Amniotic epithelial cell (primary cell): Measurements from ENCODE around the gene LMO7.

Experiments used
- DNase-seq: peaks from one replicate; pipeline ENCODE4 v3.0.0-alpha.2; 2010; ENCODE audit warnings: low read depth

Gene LMO7

GRCh38 chr13:75635828-75636435, at the start of gene LMO7:
Gene LMO7 (plus strand): TSS chr13:75636330. CDS start chr13:75636658, 328 bp downstream.
- DNase-seq = peak; percentile 32

DNA sequence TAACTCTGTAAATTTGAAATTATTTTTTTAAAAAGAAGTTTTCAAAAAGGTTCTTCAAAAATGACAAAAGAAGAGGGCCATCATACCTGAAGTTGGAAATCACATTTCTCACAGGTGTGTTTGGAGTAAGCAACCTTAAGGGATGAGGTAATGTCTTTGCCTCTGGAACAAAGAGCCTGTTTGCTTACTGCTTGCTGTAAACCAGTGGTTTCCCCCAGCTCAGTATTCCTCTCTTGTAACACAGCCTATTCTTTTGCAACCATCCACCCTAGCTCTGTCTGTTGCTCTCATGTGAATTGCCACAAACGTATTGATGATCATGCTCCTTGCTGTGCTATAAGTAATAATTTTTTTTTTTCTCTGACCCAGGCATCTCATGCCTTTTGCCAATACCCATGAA, 48.5 kb upstream of the LMO7 start:
- peak; percentile 22 for DNase-seq

GRCh38 chr13:75596657-75597182, 39.4 kb upstream of the LMO7 start:
- no peak for DNase-seq

DNA sequence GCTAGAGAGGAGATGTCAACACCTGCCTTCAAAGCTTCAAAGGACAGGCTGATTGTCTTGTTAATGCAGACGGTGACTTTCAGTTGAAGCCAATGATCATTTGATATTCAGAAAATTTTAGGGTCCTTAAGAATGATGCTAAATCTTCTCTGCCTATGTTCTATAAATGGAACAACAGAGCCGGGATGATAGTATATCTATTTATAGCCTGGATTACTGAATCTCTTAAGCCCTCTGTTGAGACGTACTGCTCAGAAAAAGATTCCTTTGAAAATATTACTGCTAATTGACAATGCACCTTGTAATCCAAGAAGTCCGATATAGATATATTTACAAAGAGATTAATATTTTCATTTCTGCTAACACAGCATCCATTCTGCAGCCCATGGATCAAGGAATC, 35.8 kb upstream of the LMO7 start:
- DNase-seq = no peak

GRCh38 chr13:75603038-75603437, 33.1 kb upstream of the LMO7 start:
- DNase-seq = no peak

DNA sequence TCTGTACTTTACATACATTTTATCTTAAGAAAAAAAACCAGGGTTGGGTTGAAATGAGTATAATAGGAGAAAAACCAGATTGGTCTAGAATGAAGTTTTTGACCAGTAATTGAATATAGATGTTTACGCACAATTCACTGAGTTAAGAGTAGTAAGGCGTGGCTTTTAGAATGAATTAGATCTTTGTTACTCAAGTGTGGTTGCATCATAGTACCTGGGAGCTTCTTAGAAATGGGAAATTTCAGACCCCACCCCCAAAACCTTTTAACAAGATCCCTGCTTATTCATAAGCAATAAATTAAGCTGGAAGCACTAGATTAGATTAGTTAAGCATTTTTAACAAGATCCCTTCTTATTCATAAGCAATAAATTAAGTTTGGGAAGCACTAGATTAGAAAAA, 28.7 kb upstream of the LMO7 start:
- no peak for DNase-seq

GRCh38 chr13:75610466-75610865, 25.7 kb upstream of the LMO7 start:
- DNase-seq = no peak

- DNase-seq = no peak
These were observed 23.8 kb upstream of the LMO7 start for GRCh38 chr13:75612354-75612753.

GRCh38 chr13:75617230-75617629, 18.9 kb upstream of the LMO7 start:
- DNase-seq = no peak

- no peak for DNase-seq
These were observed 17.8 kb upstream of the LMO7 start for GRCh38 chr13:75618308-75618707.

DNA sequence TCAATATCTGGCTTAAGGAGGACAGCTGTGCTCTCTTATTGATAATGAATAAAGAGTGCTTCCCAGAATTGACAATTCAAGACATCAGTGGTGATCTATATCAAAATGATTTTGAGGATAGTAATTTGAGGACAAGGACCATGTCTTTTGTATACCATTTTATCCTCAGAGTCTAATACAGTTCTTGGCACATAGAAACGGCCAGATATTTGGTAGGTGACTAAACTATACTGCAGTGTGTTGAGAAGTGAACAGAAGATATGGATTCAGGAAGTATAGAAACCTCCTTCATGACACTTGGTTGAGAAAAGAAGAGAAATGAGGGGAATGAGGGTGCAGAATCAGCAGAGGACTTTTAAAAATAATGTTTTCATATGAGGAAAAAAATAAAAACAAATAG, 16.1 kb upstream of the LMO7 start:
- DNase-seq = no peak

GRCh38 chr13:75621147-75621546, 15.0 kb upstream of the LMO7 start:
- peak; percentile 50 for DNase-seq

- no peak for DNase-seq
These were observed 7.3 kb upstream of the LMO7 start for GRCh38 chr13:75628801-75629200.

- DNase-seq = peak; percentile 93
These were observed 2.8 kb upstream of the LMO7 start for GRCh38 chr13:75633285-75633684.

DNA sequence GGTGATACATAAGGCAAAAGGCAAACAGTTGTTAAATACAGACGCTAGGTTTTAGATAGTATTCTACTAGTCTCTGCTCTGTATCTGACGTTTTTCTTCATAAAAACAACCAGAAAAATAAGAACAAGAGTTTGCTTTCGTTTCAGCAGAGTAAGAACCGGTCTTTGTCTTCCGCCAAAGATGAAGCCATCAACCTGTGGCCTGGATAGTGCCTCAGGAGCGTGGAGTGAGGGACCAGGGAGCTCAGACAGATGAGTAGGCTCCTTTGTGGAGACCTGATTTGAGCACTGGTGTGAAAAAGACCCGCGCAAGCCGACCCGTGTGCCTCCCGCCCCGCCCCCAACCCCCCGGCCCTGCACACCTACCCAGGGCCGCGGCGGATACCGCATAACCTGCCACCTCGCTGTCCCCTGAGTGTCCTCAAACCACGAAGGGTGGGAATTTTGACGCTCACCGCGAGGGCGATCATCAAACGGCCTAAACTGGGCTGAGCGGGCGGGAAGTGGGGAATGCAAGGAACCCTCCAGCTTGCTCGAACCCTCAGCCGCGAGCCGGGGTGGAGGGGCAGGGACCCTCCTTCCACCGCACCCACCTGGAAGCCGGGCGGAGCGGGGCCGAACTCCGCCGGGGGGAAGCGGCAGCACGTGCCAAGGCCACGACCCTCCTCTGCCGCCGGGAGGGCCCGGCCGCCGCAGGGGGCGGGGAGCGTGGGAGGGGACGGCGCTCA, 866 bp upstream of the LMO7 start:
- no peak for DNase-seq

- DNase-seq = peak; percentile 36
These were observed 478 bp downstream of the LMO7 start for GRCh38 chr13:75636436-75637180.

- no peak for DNase-seq
These were observed 1.1 kb downstream of the LMO7 start for GRCh38 chr13:75637181-75637750.

DNA sequence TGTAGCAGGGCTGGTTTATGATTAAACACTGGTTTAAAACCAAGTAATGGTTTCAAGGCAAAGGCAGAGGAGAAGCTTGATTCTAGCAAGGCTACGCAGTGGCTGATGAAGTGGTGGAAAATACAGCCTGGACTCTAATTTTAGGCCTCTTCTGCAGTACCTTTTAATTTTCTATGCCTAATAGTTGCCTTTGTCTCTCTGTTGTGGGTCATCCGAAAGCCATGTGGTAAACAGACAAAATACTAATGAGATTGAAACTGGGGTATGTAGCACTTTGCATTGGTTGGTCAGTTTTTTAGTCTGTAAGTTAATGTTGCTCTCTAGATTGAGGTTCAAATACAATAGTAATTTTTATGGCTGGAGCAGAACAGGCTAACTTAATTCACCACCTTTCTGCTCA, 3.3 kb downstream of the LMO7 start:
- no peak for DNase-seq

- DNase-seq = no peak
These were observed 4.9 kb downstream of the LMO7 start for GRCh38 chr13:75641026-75641425.

DNA sequence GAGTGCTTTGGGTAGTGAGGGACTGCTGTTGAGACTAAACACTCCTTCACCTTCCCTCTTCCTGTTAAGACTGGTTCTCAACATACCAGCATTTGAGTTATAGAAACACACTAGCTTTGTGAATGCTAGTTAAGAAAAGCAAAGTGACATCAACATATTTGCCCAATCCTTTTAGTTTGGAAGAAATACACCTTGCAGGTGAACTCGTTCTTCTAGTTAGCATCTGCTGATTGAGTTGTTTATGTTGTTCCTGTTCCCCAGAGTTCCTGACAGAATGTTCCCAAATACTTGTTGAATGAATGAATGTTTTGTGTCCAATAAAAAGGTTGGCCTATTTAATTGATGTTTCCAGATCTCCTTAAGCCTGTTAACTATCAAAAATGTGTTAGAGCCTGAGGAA, 7.1 kb downstream of the LMO7 start:
- no peak for DNase-seq

- no peak for DNase-seq
These were observed 7.6 kb downstream of the LMO7 start for GRCh38 chr13:75643693-75644092.

DNA sequence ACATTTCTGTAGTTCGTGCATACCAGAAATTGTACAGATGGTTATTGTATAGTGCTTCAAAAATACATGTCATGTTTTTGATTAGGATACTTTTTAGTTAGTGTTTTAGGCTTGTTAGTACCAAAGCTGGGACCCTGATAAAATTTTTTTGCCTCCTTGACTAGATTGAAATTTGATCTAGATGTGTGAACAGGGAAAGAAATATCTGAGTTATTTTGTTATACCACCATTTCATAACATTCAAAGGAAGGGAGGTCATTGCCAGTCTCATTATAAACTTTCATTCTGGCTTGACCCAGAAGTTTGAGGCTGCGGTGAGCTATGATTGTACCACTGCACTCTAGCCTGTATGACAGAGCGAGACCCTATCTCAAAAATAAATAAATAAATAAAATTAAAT, 9.0 kb downstream of the LMO7 start:
- no peak for DNase-seq
